Mammary epithelial cell (primary cell): ENCODE measurements around the gene CUL4A.

Experiments
- EZH2 ChIP-seq: IDR thresholded peaks from 2 replicates; pipeline ENCODE4 v1.6.1; 2012; ENCODE audit warnings: low read length, inconsistent platforms, borderline replicate concordance
- TF ChIP-seq, protein P1 (sequence below), 2 donors: IDR thresholded peaks in 1 of 2; conservative IDR thresholded peaks in 1 of 2; 2 replicates each; pipeline ENCODE4 v1.5.1; 2011 to 2012; ENCODE audit warnings: inconsistent platforms in 2 of 2, low read length in 2 of 2, mild to moderate bottlenecking in 2 of 2, control low read depth in 1 of 2, low read depth in 1 of 2; ENCODE audit not compliant: insufficient read depth in 1 of 2; ENCODE audit errors: extremely low read depth in 1 of 2

DNA sequence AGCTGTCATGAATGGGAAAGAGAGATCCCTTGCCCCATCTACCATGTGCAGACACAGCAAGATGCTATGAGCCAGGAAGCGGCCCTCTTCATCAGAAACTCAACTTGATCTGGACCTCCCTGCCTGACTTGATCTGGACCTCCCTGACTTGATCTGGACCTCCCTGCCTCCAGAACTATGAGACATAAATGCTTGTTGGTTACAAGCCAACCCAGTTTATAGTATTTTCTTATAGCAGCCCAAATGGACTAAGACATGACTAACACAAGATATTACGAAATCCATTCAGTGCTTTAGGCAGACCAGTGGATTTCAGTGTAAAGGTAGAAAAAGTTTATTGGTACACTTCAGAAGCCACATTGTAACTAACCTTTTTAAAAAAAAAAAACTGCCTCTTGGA lies 16.5 kb upstream of the CUL4A start:
- TF ChIP-seq, protein P1, sequence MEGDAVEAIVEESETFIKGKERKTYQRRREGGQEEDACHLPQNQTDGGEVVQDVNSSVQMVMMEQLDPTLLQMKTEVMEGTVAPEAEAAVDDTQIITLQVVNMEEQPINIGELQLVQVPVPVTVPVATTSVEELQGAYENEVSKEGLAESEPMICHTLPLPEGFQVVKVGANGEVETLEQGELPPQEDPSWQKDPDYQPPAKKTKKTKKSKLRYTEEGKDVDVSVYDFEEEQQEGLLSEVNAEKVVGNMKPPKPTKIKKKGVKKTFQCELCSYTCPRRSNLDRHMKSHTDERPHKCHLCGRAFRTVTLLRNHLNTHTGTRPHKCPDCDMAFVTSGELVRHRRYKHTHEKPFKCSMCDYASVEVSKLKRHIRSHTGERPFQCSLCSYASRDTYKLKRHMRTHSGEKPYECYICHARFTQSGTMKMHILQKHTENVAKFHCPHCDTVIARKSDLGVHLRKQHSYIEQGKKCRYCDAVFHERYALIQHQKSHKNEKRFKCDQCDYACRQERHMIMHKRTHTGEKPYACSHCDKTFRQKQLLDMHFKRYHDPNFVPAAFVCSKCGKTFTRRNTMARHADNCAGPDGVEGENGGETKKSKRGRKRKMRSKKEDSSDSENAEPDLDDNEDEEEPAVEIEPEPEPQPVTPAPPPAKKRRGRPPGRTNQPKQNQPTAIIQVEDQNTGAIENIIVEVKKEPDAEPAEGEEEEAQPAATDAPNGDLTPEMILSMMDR (conservative IDR thresholded peaks at IDR 0.05 in 1 of 2, IDR thresholded peaks at IDR 0.05 in 1 of 2; ENCODE audit: extremely low read depth in 1 of 2, insufficient read depth in 1 of 2, low read depth in 1 of 2, low read length in 2 of 2): no peak
- no peak for TF ChIP-seq EZH2
